ENCODE data around the gene TAF11L5. TPM values are rescaled to one million over a fixed set of nuclear protein-coding genes. Genes with fewer than 3 reads are reported as not detected.
"Not testable (repeated sequence)": the region's sequence is repeated elsewhere in the genome, so short reads cannot be mapped to it uniquely, and the experiment has no call there.

TAF11L5 gene
- total RNA-seq, 4 donors from 2014 or later = not detected

DNA sequence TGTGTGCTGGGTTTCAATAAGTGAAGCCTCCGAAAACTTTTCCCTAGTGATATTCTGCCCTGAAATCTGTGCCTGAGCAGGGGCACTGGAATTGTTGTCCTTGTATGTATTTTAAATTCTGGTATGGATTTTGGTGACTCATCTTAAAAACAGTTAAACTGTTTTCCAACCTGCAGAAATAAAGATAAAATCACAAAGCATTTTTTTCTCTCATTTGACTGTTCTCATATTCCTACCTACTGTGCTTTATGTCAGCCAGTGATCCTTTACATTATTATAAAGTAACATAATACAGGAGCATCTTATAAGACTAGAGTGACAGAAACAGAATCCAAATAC is 37.9 kb upstream of the TAF11L5 start:
- no peak for TF ChIP-seq CTCF (IDR thresholded peaks at IDR 0.05 in 4 of 5, conservative IDR thresholded peaks at IDR 0.05 in 1 of 5)
- no peak for TF ChIP-seq POLR2A (IDR thresholded peaks at IDR 0.05)
- H3K4me1 ChIP-seq = no peaks in the 10 kb centered on the region
- DNase-seq = no peak
- no peaks in the 10 kb centered on the region for H3K9me3 ChIP-seq
- no peaks in the 10 kb centered on the region for H3K27me3 ChIP-seq
- in situ Hi-C loops (cut with MboI; ENCODE audit: low sequenced_read_pairs in 4 of 4) = no loop called here
- ATAC-seq = no peak
- no peak overlapping the region for H3K27ac ChIP-seq
- no peak overlapping the region for H3K4me3 ChIP-seq
- H3K36me3 ChIP-seq = no peaks in the 10 kb centered on the region
- intact Hi-C loops (cut with DNase I; ENCODE audit: low total_unique reads) = no loop called here

GRCh38 chr5:17491257-17491656 is 33.8 kb upstream of the TAF11L5 start:
- in situ Hi-C loops (cut with MboI; ENCODE audit: low sequenced_read_pairs in 4 of 4); intact Hi-C loops (cut with DNase I; ENCODE audit: low total_unique reads); H3K9me3 ChIP-seq; H3K4me3 ChIP-seq; H3K27ac ChIP-seq; H3K36me3 ChIP-seq; ATAC-seq; DNase-seq; H3K4me1 ChIP-seq; H3K27me3 ChIP-seq: not testable (repeated sequence)

DNA sequence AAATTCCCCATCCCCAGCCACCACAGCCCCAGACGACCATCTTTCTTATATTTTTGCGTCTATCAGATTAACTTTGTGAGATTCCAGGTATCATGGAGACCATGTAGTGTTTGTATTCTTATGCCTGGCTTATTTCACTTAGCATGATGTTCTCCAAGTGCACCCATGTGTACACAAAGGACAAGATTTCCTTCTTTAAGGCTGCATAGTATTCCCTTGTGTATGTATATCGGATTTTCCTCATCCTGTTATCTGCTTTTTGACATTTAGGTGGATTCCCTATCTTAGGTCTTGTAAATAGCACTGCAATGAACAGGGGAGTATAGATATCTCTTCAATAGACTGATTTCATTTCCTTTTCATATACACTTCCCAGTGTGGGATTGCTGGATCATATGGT is 32.3 kb upstream of the TAF11L5 start:
- no peaks in the 10 kb centered on the region for H3K4me1 ChIP-seq
- no peaks in the 10 kb centered on the region for H3K9me3 ChIP-seq
- no peaks in the 10 kb centered on the region for H3K27me3 ChIP-seq
- no peak for TF ChIP-seq POLR2A (IDR thresholded peaks at IDR 0.05)
- TF ChIP-seq CTCF (IDR thresholded peaks at IDR 0.05 in 4 of 5, conservative IDR thresholded peaks at IDR 0.05 in 1 of 5) = no peak
- ATAC-seq = no peak
- in situ Hi-C loops (cut with MboI; ENCODE audit: low sequenced_read_pairs in 4 of 4) = no loop called here
- intact Hi-C loops (cut with DNase I; ENCODE audit: low total_unique reads) = no loop called here
- no peak for DNase-seq
- H3K36me3 ChIP-seq = no peaks in the 10 kb centered on the region
- no peak overlapping the region for H3K27ac ChIP-seq
- no peak overlapping the region for H3K4me3 ChIP-seq

DNA sequence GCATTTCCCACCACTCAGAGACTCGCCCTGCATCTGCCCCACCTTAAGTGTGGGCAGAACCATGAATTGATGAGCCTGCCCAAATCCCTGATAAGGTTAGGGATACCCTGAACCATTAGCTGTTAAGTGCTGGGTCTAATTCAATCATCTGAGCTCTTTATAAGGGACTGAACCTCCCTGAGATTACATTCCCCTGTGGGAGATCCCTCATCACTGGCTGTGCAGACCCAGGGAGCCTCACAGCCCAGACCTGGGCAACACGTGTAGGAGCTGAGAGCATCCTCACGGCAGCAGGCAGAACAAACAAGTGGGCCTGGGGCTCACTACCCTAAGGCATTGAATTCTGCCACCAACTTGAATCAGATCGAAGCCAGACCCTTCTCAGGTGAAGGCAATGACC is 27.6 kb upstream of the TAF11L5 start:
- in situ Hi-C loops (cut with MboI; ENCODE audit: low sequenced_read_pairs in 4 of 4) (no loop called here), intact Hi-C loops (cut with DNase I; ENCODE audit: low total_unique reads) (no loop called here)
- no peaks in the 10 kb centered on the region for H3K9me3 ChIP-seq
- no peaks in the 10 kb centered on the region for H3K36me3 ChIP-seq
- no peak overlapping the region for H3K4me3 ChIP-seq
- H3K27ac ChIP-seq = no peak overlapping the region
- no peaks in the 10 kb centered on the region for H3K27me3 ChIP-seq
- TF ChIP-seq CTCF (IDR thresholded peaks at IDR 0.05 in 4 of 5, conservative IDR thresholded peaks at IDR 0.05 in 1 of 5) (no peak), POLR2A (IDR thresholded peaks at IDR 0.05) (no peak)
- ATAC-seq = no peak
- no peaks in the 10 kb centered on the region for H3K4me1 ChIP-seq
- DNase-seq = no peak

DNA sequence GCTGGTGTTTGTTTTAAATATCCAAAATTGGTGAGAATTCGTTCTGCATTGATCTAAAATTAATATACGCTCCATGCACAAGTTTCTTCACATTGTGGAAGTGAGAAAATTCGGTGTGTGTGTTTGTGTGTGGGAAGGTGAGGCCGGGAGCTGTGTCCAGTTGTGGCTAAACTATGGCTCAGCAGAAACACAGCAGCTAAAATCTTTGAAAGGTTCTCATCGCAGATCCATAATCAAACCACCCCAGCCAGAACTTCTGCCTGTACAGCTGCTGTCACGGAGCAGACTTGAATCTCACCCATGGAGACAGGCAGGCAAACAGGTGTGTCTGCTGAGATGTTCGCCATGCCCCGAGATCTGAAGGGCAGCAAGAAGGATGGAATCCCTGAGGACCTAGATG is 27.1 kb upstream of the TAF11L5 start, which contains the start of gene TAF11L2:
TAF11L2 (plus strand) TSS at position 301 of the 400 bp plus-strand sequence.
- H3K36me3 ChIP-seq; H3K27ac ChIP-seq; H3K9me3 ChIP-seq; H3K4me3 ChIP-seq; H3K4me1 ChIP-seq; DNase-seq; ATAC-seq; H3K27me3 ChIP-seq; in situ Hi-C loops (cut with MboI; ENCODE audit: low sequenced_read_pairs in 4 of 4); intact Hi-C loops (cut with DNase I; ENCODE audit: low total_unique reads): not testable (repeated sequence)

DNA sequence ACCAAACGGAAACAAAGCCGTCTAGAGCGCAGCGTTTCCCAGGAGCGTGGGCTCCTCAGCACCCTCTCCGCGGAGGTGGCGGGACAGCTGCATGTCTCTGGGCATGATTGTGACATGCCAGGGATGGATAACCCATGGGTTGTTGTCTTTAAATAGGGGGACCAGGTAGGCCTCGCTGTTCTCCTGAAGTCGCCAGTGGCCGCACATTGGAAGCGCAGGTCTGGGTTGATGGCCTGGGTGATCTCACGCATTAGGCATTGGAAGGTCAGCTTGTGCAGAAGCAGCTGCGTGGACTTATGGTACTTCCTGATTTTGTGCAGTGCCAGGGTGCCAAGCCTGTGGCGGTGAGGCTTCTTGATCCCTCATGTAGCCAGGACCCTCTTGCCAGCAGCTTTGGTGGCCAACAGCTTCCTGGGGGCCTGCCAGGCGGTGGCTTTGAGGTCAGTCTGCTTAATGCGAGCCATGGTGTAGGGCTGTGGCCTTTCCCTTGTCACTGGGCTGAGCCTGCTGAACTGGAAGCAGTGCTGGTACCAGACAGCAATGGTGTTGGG is 13.2 kb upstream of the TAF11L5 start:
- Histone ChIP-seq H3K27ac (no peak overlapping the region), H3K4me1 (no peaks in the 10 kb centered on the region), H3K27me3 (no peaks in the 10 kb centered on the region), H3K4me3 (no peak overlapping the region), H3K36me3 (no peaks in the 10 kb centered on the region), H3K9me3 (no peaks in the 10 kb centered on the region)
- DNase-seq (no peak), ATAC-seq (no peak)
- in situ Hi-C loops (cut with MboI; ENCODE audit: low sequenced_read_pairs in 4 of 4) (no loop called here), intact Hi-C loops (cut with DNase I; ENCODE audit: low total_unique reads) (no loop called here)
- TF ChIP-seq CTCF (IDR thresholded peaks at IDR 0.05 in 4 of 5, conservative IDR thresholded peaks at IDR 0.05 in 1 of 5) (no peak), POLR2A (IDR thresholded peaks at IDR 0.05) (no peak)

GRCh38 chr5:17517526-17517925 is 7.5 kb upstream of the TAF11L5 start:
- in situ Hi-C loops (cut with MboI; ENCODE audit: low sequenced_read_pairs in 4 of 4); DNase-seq; H3K36me3 ChIP-seq; H3K4me3 ChIP-seq; ATAC-seq; H3K9me3 ChIP-seq; H3K27ac ChIP-seq; intact Hi-C loops (cut with DNase I; ENCODE audit: low total_unique reads); H3K27me3 ChIP-seq; H3K4me1 ChIP-seq: not testable (repeated sequence)

DNA sequence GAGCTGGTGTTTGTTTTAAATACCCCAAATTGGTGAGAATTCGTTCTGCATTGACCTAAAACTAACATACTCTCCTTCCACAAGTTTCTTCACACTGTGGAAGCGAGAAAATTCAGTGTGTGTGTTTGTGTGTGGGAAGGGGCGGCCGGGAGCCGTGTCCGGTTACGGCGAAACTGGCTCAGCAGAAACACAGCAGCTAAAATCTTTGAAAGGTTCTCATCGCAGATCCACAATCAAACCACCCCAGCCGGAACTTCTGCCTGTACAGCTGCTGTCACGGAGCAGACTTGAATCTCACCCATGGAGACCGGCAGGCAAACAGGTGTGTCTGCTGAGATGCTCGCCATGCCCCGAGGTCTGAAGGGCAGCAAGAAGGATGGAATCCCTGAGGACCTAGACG is 7.0 kb upstream of the TAF11L5 start, which contains the start of gene TAF11L3:
TAF11L3 (plus strand) TSS at position 301 of the 400 bp plus-strand sequence.
- H3K4me1 ChIP-seq; H3K27me3 ChIP-seq; H3K36me3 ChIP-seq; DNase-seq; H3K27ac ChIP-seq; ATAC-seq; H3K4me3 ChIP-seq; in situ Hi-C loops (cut with MboI; ENCODE audit: low sequenced_read_pairs in 4 of 4); intact Hi-C loops (cut with DNase I; ENCODE audit: low total_unique reads); H3K9me3 ChIP-seq: not testable (repeated sequence)

Data from gastrocnemius medialis (tissue), 4 donors.